Fibroblast of skin of left biceps (primary cell): ENCODE data around the gene ENTPD8.
A peak's percentile ranks its signal among the peaks of the same experiment; 100 is the strongest.

ENCODE experiments used
- DNase-seq, 2 experiments: peaks; one replicate each; pipeline ENCODE4 v3.0.0-alpha.2; 2013; ENCODE audit warnings: low read depth in 2 of 2

ENTPD8 gene

GRCh38 chr9:137447722-137448601 is 6.8 kb upstream of the ENTPD8 start:
- DNase-seq: no peak

- peak in 1 of 2 experiments; percentile 18 for DNase-seq
Measured at GRCh38 chr9:137446851-137447471, 5.8 kb upstream of the ENTPD8 start.

- DNase-seq: no peak
Measured at GRCh38 chr9:137445930-137446431, 4.8 kb upstream of the ENTPD8 start.

GRCh38 chr9:137445275-137445807 is 4.2 kb upstream of the ENTPD8 start:
- peak in 1 of 2 experiments; percentile 27 for DNase-seq

- DNase-seq: no peak
Measured at GRCh38 chr9:137444106-137444790, 3.1 kb upstream of the ENTPD8 start.

GRCh38 chr9:137441935-137442321 is 771 bp upstream of the ENTPD8 start:
- no peak for DNase-seq

- no peak for DNase-seq
Measured at GRCh38 chr9:137439158-137439714, 1.9 kb downstream of the ENTPD8 start.

GRCh38 chr9:137438591-137439157 is 2.5 kb downstream of the ENTPD8 start:
- no peak for DNase-seq

GRCh38 chr9:137437691-137438590 is 3.2 kb downstream of the ENTPD8 start:
- no peak for DNase-seq

GRCh38 chr9:137436761-137437600 is 4.2 kb downstream of the ENTPD8 start:
- no peak for DNase-seq

- no peak for DNase-seq
Measured at GRCh38 chr9:137435980-137436760, 5.0 kb downstream of the ENTPD8 start.

GRCh38 chr9:137435381-137435891 is 5.7 kb downstream of the ENTPD8 start:
- no peak for DNase-seq

GRCh38 chr9:137434498-137435380 is 6.4 kb downstream of the ENTPD8 start:
- DNase-seq: no peak

- DNase-seq: no peak
Measured at GRCh38 chr9:137433916-137434431, 7.2 kb downstream of the ENTPD8 start.

GRCh38 chr9:137433349-137433915 is 7.7 kb downstream of the ENTPD8 start:
- no peak for DNase-seq

- no peak for DNase-seq
Measured at GRCh38 chr9:137432687-137433348, 8.3 kb downstream of the ENTPD8 start.
